OCI-LY1 (cell line): ENCODE data around the gene TMEM132C.

Source experiments
- CTCF ChIP-seq: fragments of 200-600 bp; sonication (generic), shearing (Covaris generic); IDR thresholded peaks from 2 replicates; pipeline ENCODE4 v1.5.1; 2017; ENCODE audit warnings: mild to moderate bottlenecking, antibody characterized with exemption, low read length, moderate library complexity, mixed read lengths
- EZH2 ChIP-seq: fragments of 200-600 bp; sonication (generic), shearing (Covaris generic); IDR thresholded peaks from 2 replicates; pipeline ENCODE4 v1.8.0; 2017; ENCODE audit warnings: borderline replicate concordance, mixed run types, mild to moderate bottlenecking, antibody characterized with exemption, low read length, moderate library complexity, mixed read lengths

GRCh38 chr12:128726886-128727285 is 459.9 kb downstream of the TMEM132C start:
- no peak for TF ChIP-seq CTCF
- no peak for TF ChIP-seq EZH2
